Epithelial cell of proximal tubule (primary cell): ENCODE measurements around the gene R3HDM2. TPM values are rescaled to one million over a fixed set of nuclear protein-coding genes. Genes with fewer than 3 reads are reported as not detected.

ENCODE experiments used
- DNase-seq: peaks from one replicate; pipeline ENCODE4 v3.0.0-alpha.2; 2011; ENCODE audit warnings: low read depth
- H3K4me3 ChIP-seq: 2 replicates; pipeline ENCODE4 v1.5.1; 2011; ENCODE audit warnings: low read depth, mild to moderate bottlenecking, low read length
- total RNA-seq: library from RNA; depleted of rRNA; stranded (reverse); fragments of >200 nt; gene quantifications from 2 replicates; pipeline ENCODE4 v1.2.3, GENCODE V29; 2015
- TF ChIP-seq, protein P1 (sequence below): conservative IDR thresholded peaks from 2 replicates; pipeline ENCODE4 v1.5.1; 2012; ENCODE audit warnings: low read depth, mild to moderate bottlenecking, low read length

The R3HDM2 gene
- total RNA-seq, 1 donor from 2014 or later, result 12.5 TPM

DNA sequence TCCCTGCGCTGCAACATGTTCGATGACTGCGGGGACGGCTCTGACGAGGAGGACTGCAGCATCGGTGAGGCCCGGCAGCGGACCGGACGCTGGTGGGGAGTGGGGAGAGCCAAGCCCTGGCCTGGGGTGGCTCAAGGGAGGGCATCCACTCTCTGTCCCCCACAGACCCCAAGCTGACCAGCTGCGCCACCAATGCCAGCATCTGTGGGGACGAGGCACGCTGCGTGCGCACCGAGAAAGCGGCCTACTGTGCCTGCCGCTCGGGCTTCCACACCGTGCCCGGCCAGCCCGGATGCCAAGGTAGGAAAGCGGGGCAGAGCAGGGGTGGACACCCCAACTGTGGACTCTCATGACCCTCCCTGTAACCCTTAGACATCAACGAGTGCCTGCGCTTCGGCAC, 225.7 kb downstream of the R3HDM2 start:
- DNase-seq, result no peak
- no peak overlapping the region for H3K4me3 ChIP-seq

GRCh38 chr12:57204454-57204853, 226.4 kb downstream of the R3HDM2 start:
- TF ChIP-seq, protein P1, sequence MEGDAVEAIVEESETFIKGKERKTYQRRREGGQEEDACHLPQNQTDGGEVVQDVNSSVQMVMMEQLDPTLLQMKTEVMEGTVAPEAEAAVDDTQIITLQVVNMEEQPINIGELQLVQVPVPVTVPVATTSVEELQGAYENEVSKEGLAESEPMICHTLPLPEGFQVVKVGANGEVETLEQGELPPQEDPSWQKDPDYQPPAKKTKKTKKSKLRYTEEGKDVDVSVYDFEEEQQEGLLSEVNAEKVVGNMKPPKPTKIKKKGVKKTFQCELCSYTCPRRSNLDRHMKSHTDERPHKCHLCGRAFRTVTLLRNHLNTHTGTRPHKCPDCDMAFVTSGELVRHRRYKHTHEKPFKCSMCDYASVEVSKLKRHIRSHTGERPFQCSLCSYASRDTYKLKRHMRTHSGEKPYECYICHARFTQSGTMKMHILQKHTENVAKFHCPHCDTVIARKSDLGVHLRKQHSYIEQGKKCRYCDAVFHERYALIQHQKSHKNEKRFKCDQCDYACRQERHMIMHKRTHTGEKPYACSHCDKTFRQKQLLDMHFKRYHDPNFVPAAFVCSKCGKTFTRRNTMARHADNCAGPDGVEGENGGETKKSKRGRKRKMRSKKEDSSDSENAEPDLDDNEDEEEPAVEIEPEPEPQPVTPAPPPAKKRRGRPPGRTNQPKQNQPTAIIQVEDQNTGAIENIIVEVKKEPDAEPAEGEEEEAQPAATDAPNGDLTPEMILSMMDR, result no peak
- H3K4me3 ChIP-seq, result no peak overlapping the region
- no peak for DNase-seq

More for the DNA sequence above, 225.7 kb downstream of the R3HDM2 start:
- TF ChIP-seq, protein P1, result no peak

GRCh38 chr12:57203791-57204190, 227.1 kb downstream of the R3HDM2 start:
- H3K4me3 ChIP-seq, result no peak overlapping the region
- DNase-seq, result no peak
- TF ChIP-seq, protein P1, result no peak

Other genes starting within 250 kb of the R3HDM2 start
- not detected in 2 replicates for gene NXPH4, start 214.2 kb downstream of the R3HDM2 start, total RNA-seq
- gene SHMT2, start 201.3 kb downstream of the R3HDM2 start, total RNA-seq, result 118 and 258 TPM in 2 replicates
- gene STAC3, start 179.9 kb downstream of the R3HDM2 start, total RNA-seq, result not detected in 2 replicates
- not detected in 2 replicates for gene INHBC, start 3.7 kb upstream of the R3HDM2 start, total RNA-seq
- 0.29 TPM in 1 of 2 replicates, not detected in the other for gene INHBE, start 24.3 kb upstream of the R3HDM2 start, total RNA-seq
- gene GLI1, start 28.7 kb upstream of the R3HDM2 start, total RNA-seq, result 0.51 TPM in 1 of 2 replicates, not detected in the other
- gene ARHGAP9, start 48.8 kb upstream of the R3HDM2 start, total RNA-seq, result 0.29 and 1.2 TPM in 2 replicates
- 107 and 151 TPM in 2 replicates for gene MARS1, start 57.0 kb upstream of the R3HDM2 start, total RNA-seq
- 13.5 and 20.2 TPM in 2 replicates for gene DDIT3, start 89.5 kb upstream of the R3HDM2 start, total RNA-seq
- gene MBD6, start 91.8 kb upstream of the R3HDM2 start, total RNA-seq, result 3.5 and 6.3 TPM in 2 replicates
- 140 and 202 TPM in 2 replicates for gene DCTN2, start 116.1 kb upstream of the R3HDM2 start, total RNA-seq
- gene KIF5A, start 119.0 kb upstream of the R3HDM2 start, total RNA-seq, result 0.46 and 0.51 TPM in 2 replicates
- gene PIP4K2C, start 160.1 kb upstream of the R3HDM2 start, total RNA-seq, result 34.2 and 46.6 TPM in 2 replicates
- 8.0 and 8.1 TPM in 2 replicates for gene DTX3, start 173.8 kb upstream of the R3HDM2 start, total RNA-seq
- gene ARHGEF25, start 180.4 kb upstream of the R3HDM2 start, total RNA-seq, result 1.3 and 6.2 TPM in 2 replicates
- 0.14 and 0.69 TPM in 2 replicates for gene B4GALNT1, start 202.2 kb upstream of the R3HDM2 start, total RNA-seq